GM23338 (cell line): ENCODE results near the gene PCF11. TPM values are rescaled to one million over a fixed set of nuclear protein-coding genes. Genes with fewer than 3 reads are reported as not detected.
"Not testable (repeated sequence)": the region's sequence is repeated elsewhere in the genome, so short reads cannot be mapped to it uniquely, and the experiment has no call there.

Source experiments
- ATAC-seq: fragments of 200-7000 bp; cut with Tn5 transposase; 3 replicates; pipeline ENCODE4 v1.9.1; 2020
- DNase-seq: peaks from one replicate; pipeline ENCODE4 v3.0.0-alpha.2; 2015; ENCODE audit warnings: low spot score
- H2AFZ ChIP-seq: fragments of 200-600 bp; sonication (generic); 2 replicates; pipeline ENCODE4 v1.8.0; 2016; ENCODE audit warnings: antibody characterized with exemption, mild to moderate bottlenecking, moderate library complexity
- H3F3A ChIP-seq: fragments of 200-600 bp; sonication (generic); replicated peaks from 2 replicates; pipeline ENCODE4 v1.8.0; 2017; ENCODE audit warnings: antibody characterized with exemption, mixed run types, low read depth
- H3K27ac ChIP-seq: fragments of 200-600 bp; sonication (generic); 2 replicates; pipeline ENCODE4 v1.6.1; 2016; ENCODE audit warnings: low read depth
- H3K27me3 ChIP-seq: fragments of 200-600 bp; sonication (generic); 2 replicates; pipeline ENCODE4 v1.8.0; 2016; ENCODE audit warnings: mild to moderate bottlenecking, mixed run types, moderate library complexity; ENCODE audit not compliant: insufficient read depth
- H3K36me3 ChIP-seq: fragments of 200-600 bp; sonication (generic); 2 replicates; pipeline ENCODE4 v1.8.0; 2016; ENCODE audit warnings: mild to moderate bottlenecking; ENCODE audit not compliant: insufficient read depth
- H3K4me1 ChIP-seq: fragments of 200-600 bp; sonication (generic); 2 replicates; pipeline ENCODE4 v1.8.0; 2016; ENCODE audit warnings: mild to moderate bottlenecking, moderate library complexity; ENCODE audit not compliant: insufficient read depth
- H3K4me2 ChIP-seq: fragments of 200-600 bp; sonication (generic); 2 replicates; pipeline ENCODE4 v1.7.1; 2017; ENCODE audit warnings: mixed run types
- H3K4me3 ChIP-seq: fragments of 200-600 bp; sonication (generic); 2 replicates; pipeline ENCODE4 v1.6.1; 2016; ENCODE audit warnings: mixed run types
- H3K79me2 ChIP-seq: fragments of 200-600 bp; sonication (generic); replicated peaks from 2 replicates; pipeline ENCODE4 v1.8.0; 2017; ENCODE audit warnings: mild to moderate bottlenecking; ENCODE audit not compliant: insufficient read depth
- H3K9me2 ChIP-seq: fragments of 200-600 bp; sonication (generic); 2 replicates; pipeline ENCODE4 v1.8.0; 2017; ENCODE audit not compliant: insufficient read depth
- H4K20me1 ChIP-seq: fragments of 200-600 bp; sonication (generic); replicated peaks from 2 replicates; pipeline ENCODE4 v1.8.0; 2017; ENCODE audit warnings: mild to moderate bottlenecking; ENCODE audit not compliant: insufficient read depth
- H3K27ac Mint-ChIP-seq: 2 replicates; pipeline ENCODE4 v1.8.0; 2020; ENCODE audit warnings: inconsistent platforms, mild to moderate bottlenecking, moderate library complexity, mixed read lengths
- H3K27me3 Mint-ChIP-seq: 3 replicates; pipeline ENCODE4 v1.8.0; 2022; ENCODE audit warnings: low read depth, mild to moderate bottlenecking, moderate library complexity, mixed read lengths, inconsistent platforms; ENCODE audit not compliant: insufficient read depth, poor library complexity
- H3K36me3 Mint-ChIP-seq: 3 replicates; pipeline ENCODE4 v1.8.0; 2021; ENCODE audit warnings: low read depth, mild to moderate bottlenecking, inconsistent platforms, moderate library complexity, mixed read lengths
- H3K4me1 Mint-ChIP-seq: 3 replicates; pipeline ENCODE4 v1.8.0; 2020; ENCODE audit warnings: mild to moderate bottlenecking, inconsistent platforms, mixed read lengths
- H3K4me3 Mint-ChIP-seq: 3 replicates; pipeline ENCODE4 v1.8.0; 2021; ENCODE audit warnings: moderate library complexity, mild to moderate bottlenecking, inconsistent platforms, mixed read lengths
- H3K9me3 Mint-ChIP-seq: 3 replicates; pipeline ENCODE4 v1.8.0; 2020; ENCODE audit warnings: moderate library complexity, mild to moderate bottlenecking, inconsistent platforms, mixed read lengths
- CREB1 ChIP-seq: fragments of 250-450 bp; sonication (Bioruptor Pico); IDR thresholded peaks from 2 replicates; pipeline ENCODE4 v1.5.0; 2020; ENCODE audit warnings: low read depth, mild to moderate bottlenecking, moderate library complexity
- EZH2 ChIP-seq: fragments of 200-600 bp; sonication (generic); IDR thresholded peaks from one replicate; pipeline ENCODE4 v1.8.0; 2017; ENCODE audit warnings: antibody characterized with exemption, mild to moderate bottlenecking, low read depth; ENCODE audit not compliant: unreplicated experiment
- EZH2phosphoT487 ChIP-seq: fragments of 200-600 bp; sonication (generic); IDR thresholded peaks from one replicate; pipeline ENCODE4 v1.8.1; 2018; ENCODE audit warnings: antibody characterized with exemption; ENCODE audit not compliant: unreplicated experiment
- JUNB ChIP-seq: IDR thresholded peaks from one replicate; pipeline ENCODE4 v1.6.1; 2016; ENCODE audit warnings: antibody characterized with exemption; ENCODE audit not compliant: unreplicated experiment
- POLR2AphosphoS5 ChIP-seq: IDR thresholded peaks from 2 replicates; pipeline ENCODE4 v1.6.1; 2016; ENCODE audit warnings: antibody characterized with exemption, low read depth
- ZNF114 ChIP-seq: fragments of 250-450 bp; sonication (Bioruptor Pico); IDR thresholded peaks from 2 replicates; pipeline ENCODE4 v1.5.0; 2020; ENCODE audit warnings: mild to moderate bottlenecking, moderate library complexity
- polyA plus RNA-seq: library from polyadenylated mRNA; unstranded; fragments of >200 nt; fragmentation: Nextera tagmentation; extraction: Ambion mirVana; gene quantifications from 2 replicates; pipeline ENCODE4 v1.2.1, GENCODE V29; 2016
- total RNA-seq: library from RNA; depleted of rRNA; stranded (reverse); fragments of >200 nt; shearing (Covaris generic); gene quantifications from 2 replicates; pipeline ENCODE4 v1.2.3, GENCODE V29; 2014
- TF ChIP-seq, protein P1 (sequence below): IDR thresholded peaks from one replicate; pipeline ENCODE4 v1.6.1; 2018; ENCODE audit warnings: antibody characterized with exemption; ENCODE audit not compliant: unreplicated experiment
- TF ChIP-seq, protein P2 (sequence below): IDR thresholded peaks from 2 replicates; pipeline ENCODE4 v1.6.1; 2016; ENCODE audit warnings: antibody characterized with exemption

Gene PCF11
- total and polyA plus RNA-seq, 2 experiments from 2014 or later, result 23.0 to 44.2 TPM

DNA sequence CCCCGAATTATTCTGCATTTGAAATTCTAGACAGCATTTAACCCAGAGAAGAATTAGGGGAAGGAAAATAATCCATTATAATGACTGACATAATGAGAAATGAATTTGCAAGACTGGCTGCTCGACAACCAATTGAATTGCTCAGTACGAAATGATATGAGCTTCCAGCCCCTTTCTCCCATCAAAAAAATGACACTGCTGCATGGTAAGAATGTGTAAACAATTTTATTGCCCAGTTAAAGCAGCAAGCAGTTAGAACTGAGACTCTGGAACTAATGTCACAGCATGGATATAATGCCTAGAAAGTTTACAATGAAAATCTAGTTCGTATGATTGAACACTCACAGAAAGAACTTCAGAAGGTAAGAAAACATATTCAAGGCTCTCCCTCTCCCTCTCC is 24.7 kb upstream of the PCF11 start:
- H3K4me1 ChIP-seq, result no peaks in the 10 kb centered on the region
- ATAC-seq, result no peak
- H3K4me3 ChIP-seq, result no peak overlapping the region

DNA sequence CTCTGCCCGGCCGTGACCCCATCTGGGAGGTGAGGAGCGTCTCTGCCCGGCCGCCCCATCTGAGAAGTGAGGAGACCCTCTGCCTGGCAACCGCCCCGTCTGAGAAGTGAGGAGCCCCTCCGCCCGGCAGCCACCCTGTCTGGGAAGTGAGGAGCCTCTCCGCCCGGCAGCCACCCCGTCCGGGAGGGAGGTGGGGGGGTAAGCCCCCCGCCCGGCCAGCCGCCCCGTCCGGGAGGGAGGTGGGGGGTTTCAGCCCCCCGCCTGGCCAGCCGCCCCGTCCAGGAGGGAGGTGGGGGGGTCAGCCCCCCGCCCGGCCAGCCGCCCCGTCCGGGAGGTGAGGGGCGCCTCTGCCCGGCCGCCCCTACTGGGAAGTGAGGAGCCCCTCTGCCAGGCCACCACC is 23.7 kb upstream of the PCF11 start:
- H3K4me2 ChIP-seq, H3K79me2 ChIP-seq, H2AFZ ChIP-seq, H3K36me3 Mint-ChIP-seq, ATAC-seq, DNase-seq, H3K27ac ChIP-seq, H3K9me2 ChIP-seq, H3K4me1 Mint-ChIP-seq, H3K27me3 Mint-ChIP-seq, H3F3A ChIP-seq, H3K4me3 ChIP-seq, H3K27ac Mint-ChIP-seq, H3K4me3 Mint-ChIP-seq, H4K20me1 ChIP-seq, H3K27me3 ChIP-seq, H3K4me1 ChIP-seq, H3K36me3 ChIP-seq: not testable (repeated sequence)
- H3K9me3 Mint-ChIP-seq, result peaks cover 13% of the 10 kb centered on the region; the same call in 2 of the 3 replicates

More for the DNA sequence above, 24.7 kb upstream of the PCF11 start:
- Histone ChIP-seq H3K9me2 (peaks cover 7% of the 10 kb centered on the region; the same call in 1 of the 2 replicates), H3F3A (no peaks in the 10 kb centered on the region), H3K4me2 (no peak overlapping the region), H3K27me3 (no peaks in the 10 kb centered on the region), H4K20me1 (no peaks in the 10 kb centered on the region), H3K79me2 (no peaks in the 10 kb centered on the region), H3K36me3 (no peaks in the 10 kb centered on the region), H2AFZ (no peak overlapping the region), H3K27ac (no peak overlapping the region)
- H3K36me3 Mint-ChIP-seq, result 0 out of 3 replicates have a peak, but pooled peaks cover 2% of the 10 kb centered on the region
- peaks cover 13% of the 10 kb centered on the region; the same call in 2 of the 3 replicates for H3K9me3 Mint-ChIP-seq
- peaks cover 2% of the 10 kb centered on the region for H3K27me3 Mint-ChIP-seq
- H3K27ac Mint-ChIP-seq, result no peak overlapping the region
- no peaks in the 10 kb centered on the region for H3K4me1 Mint-ChIP-seq
- no peak for DNase-seq
- no peak overlapping the region for H3K4me3 Mint-ChIP-seq
- no peak for TF ChIP-seq EZH2
- no peak for TF ChIP-seq JUNB
- TF ChIP-seq POLR2AphosphoS5, result no peak
- no peak for TF ChIP-seq EZH2phosphoT487

DNA sequence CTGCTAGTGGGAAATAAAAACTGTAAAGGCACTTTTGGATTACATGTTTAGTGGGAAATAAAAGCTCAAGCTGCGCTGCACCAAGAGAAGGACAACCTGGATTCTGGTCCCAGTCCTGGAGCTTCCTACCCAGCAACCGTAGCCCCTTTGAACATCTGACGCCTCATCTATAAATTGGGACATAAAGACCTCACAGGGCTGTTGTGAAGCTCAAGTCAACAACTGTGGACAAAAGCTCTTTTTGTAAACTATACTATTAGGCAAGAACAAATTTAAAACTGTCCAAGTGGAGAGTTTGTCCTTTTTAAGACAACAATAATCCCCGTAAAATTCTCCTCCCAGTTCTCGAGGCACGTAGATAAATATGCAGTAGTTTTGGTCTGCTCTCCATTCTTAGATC is 17.6 kb upstream of the PCF11 start:
- H2AFZ ChIP-seq, result no peak overlapping the region; the same call in 1 of the 2 replicates
- H4K20me1 ChIP-seq, result no peaks in the 10 kb centered on the region
- no peaks in the 10 kb centered on the region for H3K79me2 ChIP-seq
- TF ChIP-seq CREB1 (CRISPR knock-in tag) (no peak), ZNF114 (no peak)
- TF ChIP-seq, protein P1, sequence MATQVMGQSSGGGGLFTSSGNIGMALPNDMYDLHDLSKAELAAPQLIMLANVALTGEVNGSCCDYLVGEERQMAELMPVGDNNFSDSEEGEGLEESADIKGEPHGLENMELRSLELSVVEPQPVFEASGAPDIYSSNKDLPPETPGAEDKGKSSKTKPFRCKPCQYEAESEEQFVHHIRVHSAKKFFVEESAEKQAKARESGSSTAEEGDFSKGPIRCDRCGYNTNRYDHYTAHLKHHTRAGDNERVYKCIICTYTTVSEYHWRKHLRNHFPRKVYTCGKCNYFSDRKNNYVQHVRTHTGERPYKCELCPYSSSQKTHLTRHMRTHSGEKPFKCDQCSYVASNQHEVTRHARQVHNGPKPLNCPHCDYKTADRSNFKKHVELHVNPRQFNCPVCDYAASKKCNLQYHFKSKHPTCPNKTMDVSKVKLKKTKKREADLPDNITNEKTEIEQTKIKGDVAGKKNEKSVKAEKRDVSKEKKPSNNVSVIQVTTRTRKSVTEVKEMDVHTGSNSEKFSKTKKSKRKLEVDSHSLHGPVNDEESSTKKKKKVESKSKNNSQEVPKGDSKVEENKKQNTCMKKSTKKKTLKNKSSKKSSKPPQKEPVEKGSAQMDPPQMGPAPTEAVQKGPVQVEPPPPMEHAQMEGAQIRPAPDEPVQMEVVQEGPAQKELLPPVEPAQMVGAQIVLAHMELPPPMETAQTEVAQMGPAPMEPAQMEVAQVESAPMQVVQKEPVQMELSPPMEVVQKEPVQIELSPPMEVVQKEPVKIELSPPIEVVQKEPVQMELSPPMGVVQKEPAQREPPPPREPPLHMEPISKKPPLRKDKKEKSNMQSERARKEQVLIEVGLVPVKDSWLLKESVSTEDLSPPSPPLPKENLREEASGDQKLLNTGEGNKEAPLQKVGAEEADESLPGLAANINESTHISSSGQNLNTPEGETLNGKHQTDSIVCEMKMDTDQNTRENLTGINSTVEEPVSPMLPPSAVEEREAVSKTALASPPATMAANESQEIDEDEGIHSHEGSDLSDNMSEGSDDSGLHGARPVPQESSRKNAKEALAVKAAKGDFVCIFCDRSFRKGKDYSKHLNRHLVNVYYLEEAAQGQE, result no peak
- TF ChIP-seq, protein P2, sequence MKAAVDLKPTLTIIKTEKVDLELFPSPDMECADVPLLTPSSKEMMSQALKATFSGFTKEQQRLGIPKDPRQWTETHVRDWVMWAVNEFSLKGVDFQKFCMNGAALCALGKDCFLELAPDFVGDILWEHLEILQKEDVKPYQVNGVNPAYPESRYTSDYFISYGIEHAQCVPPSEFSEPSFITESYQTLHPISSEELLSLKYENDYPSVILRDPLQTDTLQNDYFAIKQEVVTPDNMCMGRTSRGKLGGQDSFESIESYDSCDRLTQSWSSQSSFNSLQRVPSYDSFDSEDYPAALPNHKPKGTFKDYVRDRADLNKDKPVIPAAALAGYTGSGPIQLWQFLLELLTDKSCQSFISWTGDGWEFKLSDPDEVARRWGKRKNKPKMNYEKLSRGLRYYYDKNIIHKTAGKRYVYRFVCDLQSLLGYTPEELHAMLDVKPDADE, result no peak
- Mint-ChIP-seq H3K36me3 (no peaks in the 10 kb centered on the region), H3K4me1 (no peaks in the 10 kb centered on the region), H3K4me3 (no peak overlapping the region), H3K9me3 (no peaks in the 10 kb centered on the region), H3K27me3 (peaks cover 2% of the 10 kb centered on the region), H3K27ac (no peak overlapping the region)
- H3K36me3 ChIP-seq, result no peaks in the 10 kb centered on the region
- no peaks in the 10 kb centered on the region for H3K9me2 ChIP-seq
- no peak overlapping the region for H3K4me3 ChIP-seq
- no peak overlapping the region for H3K4me2 ChIP-seq
- H3K27ac ChIP-seq, result no peak overlapping the region
- H3F3A ChIP-seq, result no peaks in the 10 kb centered on the region
- H3K27me3 ChIP-seq, result no peaks in the 10 kb centered on the region
- DNase-seq, result no peak
- no peak for ATAC-seq
- H3K4me1 ChIP-seq, result no peaks in the 10 kb centered on the region
